Upper lobe of left lung (tissue), 6 donors: ENCODE data around the gene ATIC. TPM values are rescaled to one million over a fixed set of nuclear protein-coding genes. Genes with fewer than 3 reads are reported as not detected.
A peak's percentile ranks its signal among the peaks of the same experiment; 100 is the strongest.

Experiments
- ATAC-seq, 2 donors: fragments of 200-7000 bp; cut with Tn5 transposase; one replicate each; pipeline ENCODE4 v1.9.1; 2022; ENCODE audit warnings: mild to moderate bottlenecking in 2 of 2, moderate library complexity in 2 of 2; ENCODE audit not compliant: low FRiP score in 2 of 2
- DNase-seq, 2 donors: peaks; one replicate each; pipeline ENCODE4 v3.0.0-alpha.2; 2019 to 2020
- H3K27ac ChIP-seq, 4 donors: fragments of 200-600 bp; sonication (generic); one replicate each; pipeline ENCODE4 v1.5.1; 2016 to 2019
- H3K27me3 ChIP-seq, 4 donors: fragments of 200-600 bp; sonication (generic); one replicate each; pipeline ENCODE4 v1.5.1; 2017 to 2019
- H3K36me3 ChIP-seq, 4 donors: fragments of 200-600 bp; sonication (generic); one replicate each; pipeline ENCODE4 v1.5.1; 2016 to 2019
- H3K4me1 ChIP-seq, 4 donors: fragments of 200-600 bp; sonication (generic); one replicate each; pipeline ENCODE4 v1.5.1; 2018 to 2019
- H3K4me3 ChIP-seq, 4 donors: fragments of 200-600 bp; sonication (generic); one replicate each; pipeline ENCODE4 v1.5.1; 2017 to 2019; ENCODE audit warnings: mild to moderate bottlenecking in 2 of 4, moderate library complexity in 1 of 4
- H3K9me3 ChIP-seq, 4 donors: fragments of 200-600 bp; sonication (generic); one replicate each; pipeline ENCODE4 v1.5.1; 2018 to 2019
- EP300 ChIP-seq, 4 donors: sonication (generic); formaldehyde crosslinking; IDR thresholded peaks; one replicate each; pipeline ENCODE4 v1.5.1; 2017; ENCODE audit warnings: antibody characterized with exemption in 4 of 4, control low read depth in 2 of 4
- POLR2A ChIP-seq, 4 donors: fragments of 450-650 bp; IDR thresholded peaks; one replicate each; pipeline ENCODE4 v1.5.1; 2016 to 2017; ENCODE audit warnings: antibody characterized with exemption in 4 of 4, mild to moderate bottlenecking in 2 of 4
- POLR2AphosphoS5 ChIP-seq, 2 donors: sonication (generic); formaldehyde crosslinking; IDR thresholded peaks; one replicate each; pipeline ENCODE4 v1.5.1; 2017; ENCODE audit warnings: antibody characterized with exemption in 2 of 2
- WGBS, 2 donors: methylation state at CpG; one replicate each; pipeline ENCODE4 v1.1.5; 2017 to 2018; 5-methylcytosine and 5-hydroxymethylcytosine counted together
- total RNA-seq, 6 donors: library from RNA; depleted of rRNA in 4 of 6; stranded (reverse); fragments of >200 nt in 4 of 6; gene quantifications; one replicate each; pipeline versions ENCODE4 v1.1.0 to v1.2.1, GENCODE V29; 2016 to 2021
- TF ChIP-seq, protein P1 (sequence below), 6 experiments: fragments of 450-650 bp in 4 of 6; fragments of 200-600 bp in 2 of 6; sonication (generic) in 2 of 6; IDR thresholded peaks; one replicate each; pipeline ENCODE4 v1.5.1; 2016 to 2019; ENCODE audit warnings: antibody characterized with exemption in 6 of 6
- donor health status: DM: no; HTN: no; CAD: no; lungs with moderate emphysema.
- donor health status: DM: no; HTN: yes; CAD: no; lungs with severe emphysema.

Gene ATIC
- total RNA-seq, 6 donors from 2014 or later = 25.1 to 69.2 (median 56.6) TPM

DNA sequence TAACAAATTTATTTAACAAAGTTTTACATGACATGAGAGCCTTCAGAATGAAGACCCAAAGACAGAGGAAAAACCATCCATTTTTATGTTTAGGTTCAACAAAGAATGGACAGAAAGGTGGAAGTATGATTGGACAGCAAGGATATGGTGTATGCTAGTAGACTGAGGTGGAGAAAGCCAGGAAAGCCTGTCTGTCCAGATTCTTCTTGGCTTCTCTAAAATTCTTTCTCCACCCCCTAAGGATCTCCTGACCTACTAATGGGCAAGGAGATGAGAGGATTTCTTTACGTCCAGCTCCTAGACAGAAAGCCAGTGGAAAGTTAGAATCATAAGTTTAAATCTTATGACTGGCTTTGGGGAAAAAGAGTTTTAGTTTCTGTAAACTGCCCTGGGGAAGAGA is 3.0 kb downstream of the ATIC start:
- Histone ChIP-seq H3K27me3 (no peaks in the 10 kb centered on the region), H3K27ac (peak overlapping the region in 1 of 4 donors; percentile 5), H3K36me3 (peaks cover 0 to 16% (median 8%) of the 10 kb centered on the region in 4 donors), H3K4me3 (no peak overlapping the region), H3K9me3 (no peaks in the 10 kb centered on the region), H3K4me1 (peaks cover 0 to 24% (median 9%) of the 10 kb centered on the region in 4 donors)
- 62 to 65% methylated on average over 1 of the region's 1 CpG for WGBS, 2 donors
- ATAC-seq (no peak), DNase-seq (no peak)
- TF ChIP-seq, protein P1, sequence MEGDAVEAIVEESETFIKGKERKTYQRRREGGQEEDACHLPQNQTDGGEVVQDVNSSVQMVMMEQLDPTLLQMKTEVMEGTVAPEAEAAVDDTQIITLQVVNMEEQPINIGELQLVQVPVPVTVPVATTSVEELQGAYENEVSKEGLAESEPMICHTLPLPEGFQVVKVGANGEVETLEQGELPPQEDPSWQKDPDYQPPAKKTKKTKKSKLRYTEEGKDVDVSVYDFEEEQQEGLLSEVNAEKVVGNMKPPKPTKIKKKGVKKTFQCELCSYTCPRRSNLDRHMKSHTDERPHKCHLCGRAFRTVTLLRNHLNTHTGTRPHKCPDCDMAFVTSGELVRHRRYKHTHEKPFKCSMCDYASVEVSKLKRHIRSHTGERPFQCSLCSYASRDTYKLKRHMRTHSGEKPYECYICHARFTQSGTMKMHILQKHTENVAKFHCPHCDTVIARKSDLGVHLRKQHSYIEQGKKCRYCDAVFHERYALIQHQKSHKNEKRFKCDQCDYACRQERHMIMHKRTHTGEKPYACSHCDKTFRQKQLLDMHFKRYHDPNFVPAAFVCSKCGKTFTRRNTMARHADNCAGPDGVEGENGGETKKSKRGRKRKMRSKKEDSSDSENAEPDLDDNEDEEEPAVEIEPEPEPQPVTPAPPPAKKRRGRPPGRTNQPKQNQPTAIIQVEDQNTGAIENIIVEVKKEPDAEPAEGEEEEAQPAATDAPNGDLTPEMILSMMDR (IDR thresholded peaks at IDR 0.05) = no peak
- TF ChIP-seq EP300 (IDR thresholded peaks at IDR 0.05) (no peak), POLR2A (IDR thresholded peaks at IDR 0.05) (no peak), POLR2AphosphoS5 (IDR thresholded peaks at IDR 0.05) (no peak)

DNA sequence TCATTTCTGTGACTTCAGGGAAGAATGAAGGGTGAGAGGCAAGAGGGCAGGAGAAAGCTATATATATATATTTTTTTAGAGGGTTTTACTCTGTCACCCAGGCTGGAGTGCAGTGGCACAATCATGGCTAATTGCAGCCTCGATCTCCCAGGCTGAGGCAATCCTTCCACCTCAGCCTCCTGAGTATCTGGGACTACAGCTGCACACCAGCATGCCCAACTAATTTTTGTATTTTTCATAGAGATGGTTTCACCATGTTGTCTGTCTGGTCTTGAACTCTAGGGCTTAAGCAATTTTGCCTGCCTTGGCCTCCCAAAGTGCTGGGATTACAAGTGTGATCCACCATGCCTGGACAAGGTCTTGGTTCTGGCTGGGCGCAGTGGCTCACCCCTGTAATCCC is 3.4 kb downstream of the ATIC start:
- DNase-seq (no peak), ATAC-seq (no peak)
- 73 to 96% methylated on average over 1 to 2 of the region's 2 CpGs for WGBS, 2 donors
- Histone ChIP-seq H3K4me3 (no peak overlapping the region), H3K27ac (peak overlapping the region in 1 of 4 donors; percentile 5), H3K4me1 (peaks cover 0 to 24% (median 9%) of the 10 kb centered on the region in 4 donors), H3K27me3 (no peaks in the 10 kb centered on the region), H3K36me3 (peaks cover 0 to 20% (median 12%) of the 10 kb centered on the region in 4 donors), H3K9me3 (no peaks in the 10 kb centered on the region)
- no peak for TF ChIP-seq POLR2A (IDR thresholded peaks at IDR 0.05)
- TF ChIP-seq POLR2AphosphoS5 (IDR thresholded peaks at IDR 0.05) = no peak
- TF ChIP-seq, protein P1 (IDR thresholded peaks at IDR 0.05) = no peak
- TF ChIP-seq EP300 (IDR thresholded peaks at IDR 0.05) = no peak

GRCh38 chr2:215316336-215316735 is 4.5 kb downstream of the ATIC start:
- Histone ChIP-seq H3K4me1 (peaks cover 0 to 19% (median 8%) of the 10 kb centered on the region in 4 donors), H3K9me3 (no peaks in the 10 kb centered on the region), H3K4me3 (no peak overlapping the region), H3K36me3 (peaks cover 0 to 30% (median 17%) of the 10 kb centered on the region in 4 donors), H3K27ac (no peak overlapping the region), H3K27me3 (no peaks in the 10 kb centered on the region)
- DNase-seq = no peak
- ATAC-seq = no peak
- TF ChIP-seq POLR2A (IDR thresholded peaks at IDR 0.05) (no peak), POLR2AphosphoS5 (IDR thresholded peaks at IDR 0.05) (no peak), EP300 (IDR thresholded peaks at IDR 0.05) (no peak)
- TF ChIP-seq, protein P1 (IDR thresholded peaks at IDR 0.05) = no peak
- 76 to 92% methylated on average over 2 of the region's 2 CpGs for WGBS, 2 donors

DNA sequence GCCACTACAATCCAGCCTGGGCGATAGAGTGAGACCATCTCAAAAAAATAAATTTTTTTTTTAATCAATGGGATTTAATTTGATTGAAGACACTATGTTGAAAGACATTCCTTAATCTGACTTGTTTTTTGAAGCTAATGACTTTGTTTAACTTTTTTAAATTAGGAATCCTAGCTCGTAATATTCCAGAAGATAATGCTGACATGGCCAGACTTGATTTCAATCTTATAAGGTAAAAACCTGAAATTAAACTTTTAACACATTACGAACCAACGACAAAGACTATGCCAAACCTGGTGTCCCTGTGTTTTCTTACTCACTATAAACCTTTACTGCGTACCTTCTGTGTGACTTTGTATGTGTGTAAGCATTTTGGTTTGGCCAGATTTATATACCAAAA is 7.6 kb downstream of the ATIC start:
- ATAC-seq = no peak
- H3K36me3 ChIP-seq = peaks cover 0 to 36% (median 21%) of the 10 kb centered on the region in 4 donors
- H3K9me3 ChIP-seq = no peaks in the 10 kb centered on the region
- DNase-seq = no peak
- TF ChIP-seq EP300 (IDR thresholded peaks at IDR 0.05) = no peak
- TF ChIP-seq, protein P1 (IDR thresholded peaks at IDR 0.05) = no peak
- TF ChIP-seq POLR2AphosphoS5 (IDR thresholded peaks at IDR 0.05) = no peak
- TF ChIP-seq POLR2A (IDR thresholded peaks at IDR 0.05) = no peak
- 97% methylated on average over 5 of the region's 5 CpGs for WGBS, 2 donors
- H3K4me1 ChIP-seq = no peaks in the 10 kb centered on the region
- no peak overlapping the region for H3K4me3 ChIP-seq
- H3K27me3 ChIP-seq = no peaks in the 10 kb centered on the region
- H3K27ac ChIP-seq = no peak overlapping the region

DNA sequence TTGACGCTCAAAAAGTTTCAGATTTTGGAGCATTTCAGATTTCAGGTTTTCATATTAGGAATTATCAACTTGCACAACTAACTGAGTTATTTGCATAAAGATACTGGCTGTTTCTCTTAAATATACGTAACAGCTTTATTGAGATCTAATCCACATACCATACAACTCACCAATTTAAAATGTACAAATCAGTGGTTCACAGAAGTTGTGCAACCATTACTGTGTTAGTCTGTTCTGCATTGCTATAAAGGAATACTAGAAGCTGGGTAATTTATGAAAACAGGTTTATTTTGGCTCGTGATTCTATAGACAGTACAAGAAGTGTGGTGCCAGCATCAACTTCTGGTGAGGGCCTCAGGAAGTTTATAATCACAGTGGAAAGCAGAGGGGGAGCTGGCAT is 8.2 kb downstream of the ATIC start:
- TF ChIP-seq, protein P1 (IDR thresholded peaks at IDR 0.05) = no peak
- no peak for TF ChIP-seq POLR2A (IDR thresholded peaks at IDR 0.05)
- TF ChIP-seq POLR2AphosphoS5 (IDR thresholded peaks at IDR 0.05) = no peak
- no peak for TF ChIP-seq EP300 (IDR thresholded peaks at IDR 0.05)
- Histone ChIP-seq H3K27me3 (no peaks in the 10 kb centered on the region), H3K27ac (no peak overlapping the region), H3K9me3 (no peaks in the 10 kb centered on the region), H3K4me3 (no peak overlapping the region), H3K36me3 (peaks cover 0 to 36% (median 21%) of the 10 kb centered on the region in 4 donors), H3K4me1 (no peaks in the 10 kb centered on the region)
- WGBS, 2 donors = 82 to 84% methylated on average over 3 of the region's 3 CpGs
- ATAC-seq (no peak), DNase-seq (no peak)
